Myocyte (in vitro differentiated cells): ENCODE measurements around the gene C4orf36. TPM values are rescaled to one million over a fixed set of nuclear protein-coding genes. Genes with fewer than 3 reads are reported as not detected.
"Not testable (repeated sequence)": the region's sequence is repeated elsewhere in the genome, so short reads cannot be mapped to it uniquely, and the experiment has no call there.

Source experiments
- DNase-seq: peaks from one replicate; pipeline ENCODE4 v3.0.0-alpha.2; 2012; ENCODE audit warnings: low read depth
- total RNA-seq: library from RNA; depleted of rRNA; stranded (reverse); fragments of >200 nt; gene quantifications from 2 replicates; pipeline ENCODE4 v1.2.3, GENCODE V29; 2014

The C4orf36 gene
- total RNA-seq, 1 donor from 2014 or later, result not detected

- no peak for DNase-seq
Measured at GRCh38 chr4:86917212-86918039, 25.2 kb upstream of the C4orf36 start.

DNA sequence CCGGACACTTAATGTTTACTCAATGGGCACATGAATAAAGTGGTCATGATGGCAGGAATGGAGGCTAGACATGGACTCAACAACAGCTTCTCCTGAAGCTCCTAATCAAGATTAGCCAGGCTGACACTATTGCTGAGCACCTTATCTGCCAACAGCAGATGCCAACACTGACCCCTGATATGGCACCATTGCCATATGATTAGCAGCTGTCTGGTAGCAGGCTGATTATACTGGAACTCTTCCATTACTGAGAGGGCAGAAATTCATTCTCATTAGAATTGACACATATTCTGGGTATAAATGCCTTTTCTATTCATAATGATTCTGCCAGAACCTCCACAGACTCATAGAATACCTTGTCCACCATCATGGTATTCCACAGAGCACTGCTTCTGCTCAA is 24.2 kb upstream of the C4orf36 start:
- no peak for DNase-seq

DNA sequence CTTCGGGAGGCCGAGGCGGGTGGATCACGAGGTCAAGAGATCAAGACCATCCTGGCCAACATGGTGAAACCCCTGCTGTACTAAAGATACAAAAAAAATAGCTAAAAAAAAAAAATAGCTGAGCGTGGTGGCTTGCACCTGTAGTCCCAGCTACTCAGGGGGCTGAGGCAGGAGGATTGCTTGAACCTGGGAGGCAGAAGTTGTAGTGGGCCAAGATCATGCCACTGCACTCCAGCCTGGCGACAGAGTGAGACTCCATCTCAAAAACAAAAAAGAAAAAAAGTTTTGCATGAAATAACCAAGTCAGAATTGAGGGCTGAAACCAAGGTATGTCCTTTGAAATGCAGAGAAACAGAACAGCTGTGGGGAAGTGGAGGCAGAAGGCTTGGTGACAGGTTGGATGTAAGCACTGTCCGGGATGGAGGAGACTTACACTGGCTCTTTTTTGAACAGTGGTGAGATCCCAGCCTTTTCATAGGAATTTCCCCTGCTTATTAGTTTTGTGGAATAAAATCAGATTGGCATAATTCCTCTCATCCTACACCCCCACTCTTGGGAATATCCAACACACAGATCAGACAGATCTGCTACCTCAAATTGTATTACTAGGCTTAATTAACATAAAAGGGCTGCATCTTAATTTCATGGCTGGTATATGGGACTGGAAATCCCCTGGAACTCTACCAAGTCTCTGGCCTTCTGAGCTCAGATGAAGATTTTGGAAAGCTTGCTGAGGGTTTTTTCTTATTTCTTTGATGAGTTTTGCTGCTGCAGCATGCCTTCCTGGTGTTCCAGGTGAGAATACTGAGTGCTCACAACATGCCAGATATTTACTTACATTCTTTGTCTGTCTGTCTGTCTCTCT is 18.8 kb upstream of the C4orf36 start:
- DNase-seq, result no peak

- no peak for DNase-seq
Measured at GRCh38 chr4:86910369-86910768, 18.1 kb upstream of the C4orf36 start.

- DNase-seq, result no peak
Measured at GRCh38 chr4:86909546-86910295, 17.5 kb upstream of the C4orf36 start.

GRCh38 chr4:86908251-86908657 is 16.0 kb upstream of the C4orf36 start:
- no peak for DNase-seq

GRCh38 chr4:86901864-86902263 is 9.6 kb upstream of the C4orf36 start:
- no peak for DNase-seq

GRCh38 chr4:86898562-86898961 is 6.3 kb upstream of the C4orf36 start:
- no peak for DNase-seq

- no peak for DNase-seq
Measured at GRCh38 chr4:86896596-86896995, 4.4 kb upstream of the C4orf36 start.

GRCh38 chr4:86895692-86896488 is 3.7 kb upstream of the C4orf36 start:
- peak; percentile 66 for DNase-seq

DNA sequence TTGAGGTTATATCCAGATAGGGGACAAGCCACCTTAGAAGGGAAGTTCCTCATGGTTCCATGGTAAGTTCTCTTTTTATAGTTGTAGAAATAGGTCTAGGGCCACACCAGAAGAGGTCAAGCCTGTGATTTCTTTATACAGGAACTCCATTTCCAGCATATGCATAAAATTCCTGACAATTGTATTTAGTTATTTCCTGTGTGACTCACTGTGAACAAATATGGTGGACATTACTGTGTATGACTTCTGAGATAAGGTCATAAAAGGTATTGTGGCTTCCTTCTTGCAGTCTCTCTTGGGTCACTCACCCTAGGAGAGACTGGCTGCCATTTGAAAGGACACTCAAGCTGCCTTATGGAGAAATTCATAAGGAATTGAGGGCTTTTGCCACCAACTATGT is 2.2 kb upstream of the C4orf36 start:
- DNase-seq, result no peak

GRCh38 chr4:86893136-86893535 is 914 bp upstream of the C4orf36 start:
- DNase-seq, result no peak

GRCh38 chr4:86892636-86892960 is 376 bp upstream of the C4orf36 start:
- DNase-seq, result no peak

DNA sequence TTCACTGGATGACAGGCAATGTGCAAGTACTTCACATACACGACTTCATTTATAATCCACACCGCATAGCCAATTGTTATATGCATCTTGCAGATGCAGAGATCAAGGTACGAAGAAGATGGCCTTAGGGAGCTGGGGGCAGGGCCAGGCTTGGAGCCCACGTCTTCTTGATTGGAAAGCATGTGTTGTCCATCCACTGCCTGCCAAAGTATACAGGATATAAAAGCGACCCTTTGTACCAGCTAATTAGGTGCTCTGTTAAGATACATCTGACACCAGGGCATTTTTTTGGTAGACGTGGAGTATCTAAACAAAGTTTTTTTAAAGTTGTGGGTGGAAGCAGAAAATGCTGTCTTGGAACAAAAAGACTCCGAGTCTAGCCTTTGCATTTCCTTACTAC is 1.4 kb downstream of the C4orf36 start:
- no peak for DNase-seq

- no peak for DNase-seq
Measured at GRCh38 chr4:86879641-86880040, 12.6 kb downstream of the C4orf36 start.

GRCh38 chr4:86878640-86879039 is 13.6 kb downstream of the C4orf36 start:
- DNase-seq, result no peak

- DNase-seq, result no peak
Measured at GRCh38 chr4:86876894-86877685, 15.1 kb downstream of the C4orf36 start.

DNA sequence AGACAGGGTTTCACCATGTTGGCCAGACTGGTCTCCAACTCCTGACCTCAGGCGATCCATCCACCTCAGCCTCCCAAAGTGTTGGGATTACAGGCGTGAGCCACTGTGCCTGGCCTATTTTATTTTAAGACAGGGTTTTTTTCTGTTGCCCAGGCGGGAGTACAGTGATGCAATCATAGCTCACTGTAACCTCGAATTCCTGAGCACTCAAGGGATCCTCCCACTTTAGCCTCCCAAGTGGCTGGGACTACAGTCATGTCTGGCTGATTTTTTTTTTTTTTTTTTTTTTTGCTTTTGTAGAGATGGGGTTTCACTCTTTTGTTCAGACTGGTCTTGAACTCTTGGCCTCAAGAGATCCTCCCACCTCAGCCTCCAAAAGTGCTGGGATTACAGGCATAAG is 16.8 kb downstream of the C4orf36 start:
- not testable (repeated sequence) for DNase-seq

- no peak for DNase-seq
Measured at GRCh38 chr4:86872135-86872534, 20.1 kb downstream of the C4orf36 start.

DNA sequence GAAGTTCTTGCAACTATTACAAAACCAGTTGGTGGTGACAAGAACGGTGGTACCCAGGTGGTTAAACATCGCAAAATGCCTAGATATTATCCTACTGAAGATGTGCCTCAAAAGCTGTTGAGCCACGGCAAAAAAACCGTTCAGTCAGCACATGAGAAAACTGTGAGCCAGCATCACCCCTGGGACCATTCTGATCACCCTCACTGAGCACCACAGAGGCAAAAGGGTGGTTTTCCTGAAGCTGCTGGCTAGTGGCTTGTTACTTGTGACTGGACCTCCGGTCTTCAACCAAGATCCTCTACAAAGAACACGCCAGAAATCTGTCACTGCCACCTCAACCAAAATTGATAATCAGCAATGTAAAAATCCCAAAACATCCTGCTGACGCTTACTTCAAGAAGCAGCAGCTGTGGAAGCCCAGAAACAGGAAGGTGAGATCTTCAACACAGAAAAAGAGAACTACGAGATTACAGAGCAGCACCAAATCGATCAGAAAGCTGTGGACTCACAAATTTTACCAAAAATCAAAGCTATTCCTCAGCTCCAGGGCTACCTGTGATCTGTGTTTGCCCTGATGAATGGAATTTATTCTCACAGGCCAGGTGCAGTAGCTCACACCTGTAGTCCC is 21.7 kb downstream of the C4orf36 start:
- no peak for DNase-seq
